ENCODE results near the gene PPFIA1.
A peak's percentile ranks its signal among the peaks of the same experiment; 100 is the strongest.
"Not testable (repeated sequence)": the region's sequence is repeated elsewhere in the genome, so short reads cannot be mapped to it uniquely, and the experiment has no call there.

Gene PPFIA1

DNA sequence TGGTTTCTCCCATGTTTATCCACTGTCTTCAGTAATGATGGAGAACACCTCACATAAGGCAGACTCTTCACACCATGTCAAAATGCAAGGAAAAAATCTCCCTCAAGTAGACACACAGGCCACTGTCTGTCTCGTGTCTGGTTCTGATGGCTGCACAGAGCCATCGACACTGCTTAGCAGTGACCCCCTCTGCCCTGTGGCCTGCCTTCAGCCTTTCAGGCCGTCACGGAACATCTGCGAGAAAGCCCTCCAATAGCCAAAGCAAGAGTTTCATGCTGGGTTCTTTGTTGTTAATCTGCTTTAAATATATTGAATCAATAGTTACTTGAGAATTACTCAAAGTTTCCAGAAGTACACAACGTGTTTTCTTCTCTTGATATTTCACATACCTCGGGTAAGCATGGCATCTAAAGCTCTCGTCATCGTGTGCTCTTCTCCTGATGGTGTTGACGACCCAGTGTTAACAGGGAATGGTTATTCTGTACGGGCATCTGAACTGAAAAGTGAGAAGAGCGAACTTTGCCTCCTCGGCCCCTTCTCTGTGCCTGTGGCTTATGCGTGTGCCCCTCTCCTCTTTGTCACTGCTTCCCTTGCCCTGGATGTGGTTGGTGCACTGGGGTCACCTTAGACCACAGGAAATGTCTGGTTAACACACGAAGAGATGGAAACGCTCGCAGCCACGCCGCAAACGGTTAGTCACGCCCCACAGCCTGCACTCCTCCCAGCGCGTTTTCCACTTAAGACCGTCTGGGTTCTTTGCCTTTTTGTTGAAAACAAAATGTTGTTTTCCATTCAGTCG is 94.5 kb downstream of the PPFIA1 start:
- peak; percentile 86 for DNase-seq

DNA sequence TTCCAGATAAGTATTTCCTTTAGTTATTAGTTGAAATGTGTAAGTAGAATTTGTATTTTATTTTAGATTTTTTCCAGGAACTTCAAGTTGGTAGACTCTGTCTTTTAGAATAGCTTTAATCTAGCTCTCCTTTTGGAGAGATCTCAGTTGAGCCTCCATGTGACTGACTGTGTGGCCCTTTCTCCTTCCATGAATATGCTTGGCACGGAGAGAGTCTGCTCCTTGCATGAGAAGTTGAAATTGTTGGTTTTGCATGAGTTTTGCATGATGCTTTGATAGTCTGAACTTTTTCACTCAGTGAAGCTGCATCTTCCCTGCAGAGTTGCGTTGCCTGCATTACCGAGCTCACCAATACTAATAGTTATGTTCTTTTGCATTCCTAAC is 95.0 kb downstream of the PPFIA1 start:
- DNase-seq = peak; percentile 38

DNA sequence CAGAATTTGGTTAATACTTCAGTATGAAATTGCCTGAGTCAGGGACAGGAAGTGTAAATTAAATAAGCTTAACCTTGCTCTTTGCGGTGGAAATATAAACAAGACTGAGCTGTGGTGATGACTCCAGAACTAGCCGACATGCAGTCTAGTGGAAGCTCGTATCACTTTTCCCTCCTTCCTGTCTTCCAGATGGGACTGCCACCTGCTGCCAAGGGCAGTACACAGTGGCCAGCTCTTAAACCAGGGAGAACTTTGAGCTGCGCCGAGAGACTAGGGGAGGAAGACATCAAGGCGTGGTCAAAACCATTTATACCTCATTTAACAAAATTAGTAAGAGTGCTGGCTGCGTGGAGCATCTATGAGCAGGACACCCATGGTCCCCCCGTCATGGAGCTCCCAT is 96.6 kb downstream of the PPFIA1 start:
- peak; percentile 36 for DNase-seq

DNA sequence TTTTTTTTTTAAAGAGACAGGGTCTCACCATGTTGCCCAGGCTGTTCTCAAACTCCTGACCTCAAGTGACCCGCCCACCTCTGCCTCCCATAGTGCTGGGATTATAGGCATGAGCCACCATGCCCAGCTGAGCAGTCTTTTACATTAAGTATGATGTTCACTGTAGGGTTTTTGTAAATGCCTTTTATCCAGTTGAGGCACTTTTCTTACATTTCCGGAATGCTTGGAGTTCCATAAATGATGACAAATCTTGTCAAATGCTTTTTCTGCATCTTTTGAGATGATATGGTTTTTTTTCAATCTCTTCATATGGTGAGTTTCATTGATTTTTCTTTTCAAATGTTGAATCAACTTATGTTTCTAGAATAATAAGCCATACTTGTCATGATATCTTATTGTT is 98.5 kb downstream of the PPFIA1 start:
- peak; percentile 15 for DNase-seq

DNA sequence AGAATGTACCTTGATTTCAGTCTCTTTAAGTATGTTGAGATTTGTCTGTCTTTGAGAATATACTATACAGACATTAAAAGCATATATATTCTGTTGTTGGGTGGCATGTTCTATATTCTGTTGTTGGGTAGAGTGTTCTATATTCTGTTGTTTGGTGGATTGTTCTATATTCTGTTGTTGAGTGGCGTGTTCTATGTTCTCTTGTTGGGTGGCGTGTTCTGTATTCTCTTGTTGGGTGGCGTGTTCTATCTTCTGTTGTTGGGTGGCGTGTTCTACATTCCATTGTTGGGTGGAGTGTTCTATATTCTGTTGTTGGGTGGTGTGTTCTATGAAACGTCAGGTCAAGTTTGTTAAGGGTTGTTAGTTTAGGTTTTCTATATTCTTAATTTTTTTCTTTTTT is 100.8 kb downstream of the PPFIA1 start:
- DNase-seq = no peak

DNA sequence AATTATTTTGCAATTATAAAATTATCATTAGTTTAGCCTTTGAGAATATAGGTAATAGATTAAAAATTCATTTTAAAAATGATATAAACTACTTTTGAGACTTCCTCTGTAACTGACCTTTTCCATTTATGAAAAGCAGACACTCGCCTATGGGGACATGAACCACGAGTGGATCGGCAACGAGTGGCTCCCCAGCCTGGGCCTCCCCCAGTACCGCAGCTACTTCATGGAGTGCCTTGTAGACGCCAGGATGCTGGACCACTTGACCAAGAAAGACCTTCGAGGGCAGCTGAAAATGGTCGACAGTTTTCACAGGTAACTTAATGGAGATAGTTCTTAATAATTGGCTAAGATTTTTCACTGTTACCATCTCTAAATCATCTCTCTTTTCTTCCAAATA is 101.6 kb downstream of the PPFIA1 start:
- DNase-seq = no peak

DNA sequence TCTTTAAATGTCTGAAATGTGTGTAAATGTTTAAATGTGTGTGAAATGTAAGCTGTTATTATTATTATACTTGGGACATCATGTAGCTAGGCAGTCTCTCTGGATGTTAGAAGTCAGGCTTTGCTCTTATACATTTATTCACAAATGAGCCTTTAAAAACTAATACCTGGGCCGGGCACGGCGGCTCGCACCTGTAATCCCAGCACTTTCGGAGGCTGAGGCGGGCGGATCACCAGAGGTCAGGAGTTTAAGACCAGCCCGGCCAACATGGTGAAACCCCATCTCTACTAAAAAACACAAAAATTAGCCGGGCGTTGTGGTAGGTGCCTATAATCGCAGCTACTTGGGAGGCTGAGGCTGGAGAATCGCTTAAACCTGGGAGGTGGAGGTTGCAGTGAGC is 106.1 kb downstream of the PPFIA1 start:
- no peak for DNase-seq

DNA sequence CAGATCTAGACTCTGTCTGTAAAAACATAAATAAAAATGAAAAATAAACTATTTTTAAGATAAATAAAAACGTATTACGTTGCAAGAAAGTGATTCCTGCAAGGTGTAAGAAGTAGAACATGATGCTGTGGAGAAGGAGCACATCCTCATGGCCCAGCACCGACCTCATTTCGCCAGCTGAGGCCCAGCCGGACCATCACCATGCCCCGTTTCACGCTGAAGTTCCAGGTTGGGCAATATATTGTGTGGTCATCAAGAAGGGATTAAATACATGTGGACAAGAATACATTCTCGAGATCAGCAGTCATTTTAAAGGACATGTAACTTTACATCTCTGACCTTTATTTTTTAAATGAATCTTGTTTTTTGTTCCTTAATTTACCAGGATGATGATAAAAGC is 107.2 kb downstream of the PPFIA1 start:
- DNase-seq = no peak

DNA sequence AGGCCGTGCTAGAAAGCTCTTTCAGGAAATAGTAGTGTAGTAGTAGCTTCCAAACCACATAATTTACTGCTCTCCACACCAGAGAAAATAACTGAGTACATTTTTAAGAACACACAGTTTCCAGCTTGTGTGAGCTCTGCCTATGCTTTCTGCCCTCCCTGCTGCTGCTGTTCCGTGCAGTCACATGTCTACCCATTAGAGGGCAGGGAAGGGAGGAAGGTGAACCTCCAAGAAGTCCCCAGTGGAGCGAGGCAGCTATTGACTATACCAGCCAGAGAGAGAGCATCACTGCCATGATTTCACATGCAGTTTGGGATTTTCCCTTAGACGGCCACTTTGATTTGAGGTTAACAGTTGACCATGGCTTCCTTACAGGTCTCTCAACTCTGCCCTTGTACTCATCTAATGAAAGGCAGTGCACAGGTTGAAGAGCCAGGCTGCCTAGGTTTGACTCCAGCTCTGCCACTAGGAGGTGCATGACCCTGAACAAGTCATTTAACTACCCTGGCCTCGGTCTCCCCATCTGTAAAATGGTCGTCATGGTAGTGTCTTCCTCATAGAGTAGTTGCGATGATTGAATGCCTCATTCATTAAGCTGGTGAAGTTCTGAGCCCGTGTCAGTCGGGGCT is 108.1 kb downstream of the PPFIA1 start:
- no peak for DNase-seq

DNA sequence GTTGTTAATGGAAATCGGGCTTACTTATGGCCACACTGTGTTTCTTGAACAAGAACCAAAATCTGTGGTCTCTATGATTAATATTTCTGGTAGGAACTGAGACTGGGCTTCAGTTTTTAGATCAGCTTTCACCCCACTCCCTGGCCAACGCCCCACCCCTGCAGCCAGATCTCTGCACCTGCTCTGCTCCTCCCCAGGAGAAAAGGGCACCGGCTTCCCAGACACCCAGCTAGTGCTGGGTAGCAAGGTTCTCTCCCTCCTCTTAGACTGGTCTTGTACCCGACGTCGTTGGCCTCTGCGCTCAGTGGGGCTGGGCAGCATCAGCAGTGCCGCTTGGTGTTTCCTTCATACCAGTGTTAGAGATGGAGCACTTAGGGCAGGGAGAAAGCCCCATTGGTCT is 110.9 kb downstream of the PPFIA1 start:
- DNase-seq = no peak

DNA sequence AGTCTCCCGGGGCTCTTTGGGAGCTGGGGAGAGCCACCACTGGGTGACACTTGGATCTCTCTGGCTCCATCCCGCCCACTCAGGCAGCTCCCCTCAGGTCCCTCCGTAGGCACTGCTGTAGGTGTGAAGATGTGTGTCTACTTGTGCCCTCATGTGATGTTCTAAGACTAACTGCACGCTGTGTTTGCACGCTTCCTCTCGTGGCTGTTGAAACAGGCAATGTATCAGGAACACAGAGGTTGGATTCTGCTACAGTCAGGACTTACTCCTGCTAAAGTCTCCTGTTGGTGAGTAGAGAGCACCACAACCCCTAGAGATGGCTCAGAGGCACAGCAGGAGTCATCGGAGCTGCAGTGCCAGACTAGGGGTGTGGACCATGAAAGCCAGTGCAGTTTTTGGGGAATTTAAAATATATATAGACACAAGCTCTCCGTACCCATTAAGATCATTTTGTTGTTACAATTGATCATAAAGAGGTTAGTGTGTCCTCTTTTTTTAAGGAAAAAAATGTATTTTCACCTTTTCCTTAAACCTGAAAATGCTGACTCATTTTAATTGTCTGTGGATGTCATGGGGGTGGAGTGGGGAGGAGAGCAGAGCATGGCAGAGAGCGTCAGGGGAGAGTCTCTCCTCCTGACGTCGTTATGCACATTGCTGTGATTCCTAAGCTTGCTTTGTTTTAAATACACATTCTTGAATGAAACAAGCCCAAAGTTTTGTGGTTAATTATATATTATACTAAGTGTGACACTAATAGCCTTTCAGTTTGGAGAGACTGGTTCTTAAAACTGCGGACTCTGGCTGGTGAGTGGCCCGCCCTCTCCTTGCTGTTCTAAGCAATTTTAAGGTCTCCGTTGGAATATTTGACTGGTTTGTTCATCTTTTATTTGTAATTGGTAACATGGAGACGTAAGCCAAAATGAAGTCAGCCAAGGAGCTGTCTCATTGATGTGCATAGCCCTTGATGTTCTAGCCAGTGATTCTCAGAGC is 111.7 kb downstream of the PPFIA1 start:
- DNase-seq = peak; percentile 43

DNA sequence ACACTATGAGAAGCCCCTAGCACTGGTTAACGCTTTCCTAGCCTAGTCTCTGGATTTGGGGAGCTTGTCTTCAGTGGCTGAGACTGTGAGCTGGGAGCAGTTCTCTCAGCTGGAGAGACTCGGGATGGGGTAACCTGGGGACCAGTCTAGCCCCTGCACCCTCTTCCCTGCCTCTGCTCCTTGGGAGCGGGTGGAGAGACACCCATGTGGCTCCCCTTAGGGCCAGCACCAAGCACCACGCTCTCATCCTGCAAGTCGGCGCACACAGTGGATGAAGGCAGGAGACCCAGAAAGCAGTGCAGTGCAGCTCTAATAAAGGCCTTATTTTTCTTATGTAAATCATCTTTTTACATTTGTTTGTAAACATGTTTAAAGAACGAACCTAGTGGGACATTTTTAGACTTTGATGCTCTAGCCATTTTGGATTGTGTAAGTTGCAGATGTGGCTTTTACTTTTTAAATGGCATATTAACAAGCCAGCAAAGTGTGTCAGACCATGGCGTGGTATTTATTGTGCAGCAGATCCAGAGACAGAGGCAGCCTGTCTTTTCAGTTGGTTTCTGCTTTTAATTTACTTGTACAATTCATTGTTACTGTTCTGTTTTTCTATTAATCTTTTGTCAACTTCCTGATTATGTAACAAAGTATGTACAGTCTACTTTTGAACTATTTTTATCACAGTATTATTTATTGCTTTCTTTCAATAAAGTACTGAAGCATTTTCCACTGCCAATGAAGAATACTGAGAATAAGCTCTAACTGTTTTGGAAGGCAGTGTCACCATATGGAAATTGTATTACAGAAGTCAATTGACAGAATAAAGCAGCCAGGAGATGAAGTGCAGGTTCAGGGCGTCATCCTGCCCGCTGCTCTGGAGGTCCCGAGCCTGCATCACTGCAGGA is 113.4 kb downstream of the PPFIA1 start:
- no peak for DNase-seq

DNA sequence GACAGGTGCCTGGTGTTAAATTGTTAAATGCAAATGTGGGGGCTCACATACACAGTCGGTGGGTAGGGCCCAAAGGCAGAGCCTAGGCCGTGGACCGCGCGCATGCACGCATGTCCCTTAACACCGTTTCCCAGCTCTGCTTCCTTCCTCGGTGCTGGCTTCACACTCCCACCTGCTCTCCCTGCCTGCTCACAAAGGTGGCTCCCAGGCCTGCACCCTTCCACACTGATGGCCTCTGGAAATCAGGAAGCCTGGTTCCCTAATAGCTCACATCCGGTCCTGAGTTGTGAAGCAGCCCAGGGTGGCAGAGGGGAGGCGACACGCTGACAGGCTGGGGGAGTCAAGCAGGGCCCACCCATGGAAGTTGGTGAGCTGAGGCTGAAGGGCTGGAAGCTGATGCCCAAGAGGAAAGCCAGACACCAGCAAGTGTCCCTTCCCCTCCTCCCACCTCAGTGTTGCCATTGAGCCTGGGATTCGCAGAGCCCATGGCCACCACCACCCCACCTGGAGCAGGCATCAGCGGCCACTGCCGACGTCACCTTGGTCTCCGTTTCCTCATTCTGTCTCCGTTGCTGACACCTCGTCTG is 114.2 kb downstream of the PPFIA1 start:
- no peak for DNase-seq

DNA sequence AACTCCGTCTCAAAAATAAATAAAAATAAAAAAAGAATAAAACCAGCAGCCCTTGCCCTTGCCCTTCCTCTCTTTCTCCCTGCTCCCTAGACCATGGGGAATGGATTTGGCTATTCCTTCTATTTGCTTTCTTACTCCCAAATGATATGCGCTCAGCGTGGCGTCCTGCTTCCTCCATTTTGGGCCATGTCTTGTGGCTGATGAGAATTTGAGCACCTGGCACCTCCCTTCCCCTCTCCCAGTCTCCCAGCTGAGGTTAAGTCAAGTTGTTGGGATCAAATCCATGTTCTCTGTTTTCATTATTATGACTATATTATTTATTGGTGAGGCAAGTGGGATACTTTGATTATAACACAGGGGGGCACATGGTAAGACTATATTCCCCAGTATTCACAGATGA is 117.1 kb downstream of the PPFIA1 start:
- no peak for DNase-seq

DNA sequence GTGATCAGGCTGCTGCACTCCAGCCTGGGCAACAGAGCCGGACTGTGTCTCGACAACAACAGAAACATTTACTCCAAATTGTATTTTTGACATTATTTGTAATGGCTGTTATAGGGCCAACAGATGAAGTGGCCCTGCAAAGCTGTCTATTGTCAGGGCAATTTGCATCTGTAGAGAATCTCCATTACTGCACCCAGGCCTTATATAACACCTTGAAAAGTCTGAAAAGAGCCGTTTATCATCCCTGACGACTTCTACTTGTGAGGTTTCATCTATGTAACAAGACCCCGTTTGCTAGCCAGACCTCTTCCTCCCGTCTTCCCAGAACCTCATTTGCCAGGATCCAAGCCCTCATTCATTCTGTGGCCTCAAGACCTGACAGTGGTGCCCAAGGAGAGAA is 118.7 kb downstream of the PPFIA1 start:
- no peak for DNase-seq

DNA sequence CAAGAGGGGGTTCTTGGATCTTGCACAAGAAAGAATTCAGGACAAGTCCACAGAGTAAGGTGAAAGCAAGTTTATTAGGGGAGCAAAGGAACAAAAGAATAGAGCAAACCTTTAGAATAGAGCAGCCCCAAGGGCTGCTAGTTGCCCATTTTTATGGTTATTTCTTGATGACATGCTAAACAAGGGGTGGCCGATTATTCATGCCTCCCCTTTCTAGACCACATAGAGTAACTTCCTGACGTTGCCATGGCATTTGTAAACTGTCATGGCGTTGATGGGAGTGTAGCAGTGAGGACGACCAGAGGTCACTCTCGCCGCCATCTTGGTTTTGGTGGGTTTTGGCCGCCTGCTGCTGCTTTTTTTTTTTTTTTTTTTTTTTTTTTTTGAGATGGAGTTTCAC is 120.4 kb downstream of the PPFIA1 start:
- DNase-seq = not testable (repeated sequence)

DNA sequence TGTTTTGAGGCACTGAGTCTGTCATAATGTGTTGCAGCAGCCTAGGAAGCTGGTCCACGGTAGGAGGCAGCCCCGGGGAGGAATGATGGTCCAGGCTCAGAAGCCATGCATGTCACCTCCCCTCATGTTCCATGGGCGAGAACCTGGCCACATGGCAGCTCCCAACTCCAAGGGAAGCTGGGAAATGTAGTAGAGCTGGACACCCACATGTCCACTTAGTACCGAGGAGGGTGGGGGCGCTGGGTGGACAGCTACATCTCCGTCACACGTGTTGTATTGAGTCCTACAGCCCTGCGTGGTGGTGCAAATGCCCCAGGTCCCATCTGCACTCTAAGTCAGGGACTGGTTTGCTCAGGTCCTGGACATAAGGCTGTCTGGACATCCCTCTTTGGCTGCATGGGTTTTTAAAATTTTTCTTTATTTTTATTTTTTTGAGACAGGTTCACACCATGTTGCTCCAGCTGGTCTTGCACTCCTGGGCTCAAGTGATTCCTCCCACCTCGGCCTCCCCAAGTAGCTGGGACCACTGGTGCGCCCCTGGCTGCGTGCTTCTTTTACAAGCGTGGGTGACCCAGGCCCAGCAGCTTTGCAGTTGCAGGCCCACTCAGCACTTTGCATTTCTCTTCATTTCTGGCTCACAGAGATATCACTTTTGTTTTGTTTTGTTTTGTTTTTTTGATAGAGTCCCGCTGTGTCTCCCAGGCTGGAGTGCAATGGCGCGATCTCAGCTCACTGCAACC is 123.9 kb downstream of the PPFIA1 start:
- DNase-seq = no peak

DNA sequence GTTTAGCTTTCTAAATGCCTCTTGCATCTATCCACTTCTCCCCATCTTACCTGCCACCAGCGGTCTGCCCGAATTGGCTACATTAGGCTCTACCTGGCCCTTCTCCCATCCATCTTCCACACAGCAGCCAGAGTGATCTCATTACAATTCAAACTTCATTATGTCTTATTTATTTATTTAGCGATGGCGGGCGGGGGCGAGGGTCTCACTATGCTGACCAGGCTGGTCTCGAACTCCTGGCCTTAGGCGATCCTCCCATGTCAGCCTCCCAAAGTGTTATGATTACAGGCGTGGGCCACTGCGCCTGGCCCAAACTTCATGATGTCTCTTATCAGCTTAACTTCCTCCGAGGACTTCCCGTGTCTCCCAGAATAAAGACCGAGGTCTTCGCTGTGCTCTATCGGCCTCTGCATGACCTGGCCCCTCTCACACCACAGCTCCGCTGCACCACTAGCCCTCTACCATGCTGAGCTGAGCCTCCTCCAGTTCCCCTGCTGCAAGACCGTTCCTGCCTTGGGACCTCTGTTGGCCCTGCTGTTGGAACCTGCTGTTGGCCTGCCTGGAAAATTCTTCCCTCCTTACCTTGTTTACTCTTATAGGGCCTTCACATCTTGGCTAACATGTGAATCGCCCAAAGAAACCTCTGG is 127.0 kb downstream of the PPFIA1 start:
- peak; percentile 59 for DNase-seq

DNA sequence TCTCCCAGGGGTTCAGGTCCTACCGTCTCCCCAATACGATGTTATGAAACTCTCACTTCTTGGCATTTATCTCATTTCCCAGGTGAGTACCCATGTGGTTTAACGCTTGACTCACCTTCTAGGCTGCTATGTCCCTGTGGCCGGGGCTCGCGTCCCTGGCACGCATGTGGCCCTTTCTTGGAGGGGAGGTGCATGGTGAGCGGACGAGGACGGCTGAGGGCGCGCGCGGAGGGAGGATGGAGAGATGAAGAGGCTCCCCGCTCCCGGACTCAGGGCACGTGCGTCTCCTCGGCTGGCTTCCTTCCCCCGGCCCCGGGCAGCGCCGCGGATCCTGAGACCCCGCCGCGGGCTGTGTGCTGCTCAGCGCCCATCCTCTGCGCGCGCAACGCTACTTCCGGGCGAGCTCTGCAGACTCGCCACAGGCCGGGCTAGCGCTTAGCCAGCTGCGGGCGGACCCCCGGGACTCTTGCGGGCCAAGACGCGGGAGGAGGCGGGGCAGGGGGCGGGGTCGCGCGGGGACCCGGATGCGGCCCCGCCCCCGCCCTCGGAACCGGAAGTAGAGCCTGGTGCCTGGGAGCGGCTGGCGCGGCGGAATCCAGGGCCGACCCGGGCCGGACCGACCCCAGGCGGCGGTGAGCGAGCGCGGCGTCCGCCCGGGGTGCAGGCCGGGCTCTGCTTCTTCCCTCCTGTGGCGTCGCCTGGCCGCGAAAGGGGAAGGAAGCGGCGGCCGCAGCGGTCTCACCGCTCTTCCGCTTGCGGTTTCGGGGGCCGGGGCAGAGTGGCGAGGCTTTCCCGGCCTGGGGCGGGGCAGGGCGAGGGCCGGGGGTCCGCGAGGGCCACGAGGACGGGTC is 127.7 kb downstream of the PPFIA1 start, which contains the start of gene CTTN:
TSS of gene CTTN (plus strand) at position 547 of the 851 bp plus-strand sequence. CDS start 8,769 bp downstream, outside the sequence.
- DNase-seq = peak; percentile 88
